SK-N-SH (cell line): ENCODE results near the gene TET2. TPM values are rescaled to one million over a fixed set of nuclear protein-coding genes. Genes with fewer than 3 reads are reported as not detected.

Experiments used
- CTCF ChIA-PET: fragments of 300-600, 350-600 bp; formaldehyde crosslinking; extraction: SDS; loops from one replicate; lab custom pipeline; 2021; lab: Yijun Ruan, JAX
- POLR2A ChIA-PET: fragments of 350-600 bp; sonication (Branson Sonifier 250); formaldehyde crosslinking; extraction: SDS; loops from one replicate; lab custom pipeline; 2020; ENCODE audit warnings: antibody characterized with exemption, inconsistent platforms; lab: Yijun Ruan, JAX
- DNase-seq: peaks from one replicate; pipeline ENCODE4 v3.0.0; 2012
- H2AFZ ChIP-seq: fragments of 200-600 bp; sonication (generic); 2 replicates; pipeline ENCODE4 v1.8.1; 2016; ENCODE audit warnings: antibody characterized with exemption, mild to moderate bottlenecking, low read depth
- H3F3A ChIP-seq: fragments of 200-600 bp; sonication (generic); replicated peaks from 2 replicates; pipeline ENCODE3; 2016; ENCODE audit warnings: antibody characterized with exemption, mild to moderate bottlenecking; ENCODE audit not compliant: insufficient read depth
- H3K27ac ChIP-seq, 2 experiments: fragments of 200-500 bp in 1 of 2; fragments of 200-600 bp in 1 of 2; sonication (Bioruptor generic) in 1 of 2; sonication (generic), shearing (Covaris generic) in 1 of 2; 2 replicates each; pipeline versions ENCODE4 v1.5.1 to v1.6.1; 2014 to 2016; ENCODE audit warnings: low read depth in 2 of 2, inconsistent platforms in 1 of 2, low read length in 1 of 2, mild to moderate bottlenecking in 1 of 2, mixed read lengths in 1 of 2
- H3K27me3 ChIP-seq: fragments of 200-600 bp; sonication (generic), shearing (Covaris generic); 2 replicates; pipeline ENCODE4 v1.6.1; 2016; ENCODE audit warnings: mixed run types; ENCODE audit not compliant: insufficient read depth
- H3K36me3 ChIP-seq, 2 experiments: fragments of 200-500 bp in 1 of 2; fragments of 200-600 bp in 1 of 2; sonication (Bioruptor generic) in 1 of 2; sonication (generic) in 1 of 2; replicated peaks in 1 of 2; 2 replicates each; pipeline versions ENCODE3 to v1.5.1; 2014 to 2016; ENCODE audit warnings: low read length in 1 of 2, mild to moderate bottlenecking in 1 of 2; ENCODE audit not compliant: insufficient read depth in 2 of 2, control insufficient read depth in 1 of 2
- H3K4me1 ChIP-seq, 2 experiments: fragments of 200-500 bp in 1 of 2; fragments of 200-600 bp in 1 of 2; sonication (Bioruptor generic) in 1 of 2; sonication (generic), shearing (Covaris generic) in 1 of 2; 2 replicates each; pipeline versions ENCODE4 v1.5.1 to v1.6.1; 2014 to 2016; ENCODE audit warnings: low read depth in 1 of 2, low read length in 1 of 2, mixed run types in 1 of 2; ENCODE audit not compliant: insufficient read depth in 2 of 2, control insufficient read depth in 1 of 2
- H3K4me2 ChIP-seq: fragments of 200-600 bp; sonication (generic), shearing (Covaris generic); 2 replicates; pipeline ENCODE4 v1.6.1; 2017; ENCODE audit warnings: mixed run types
- H3K4me3 ChIP-seq, 2 experiments: fragments of 200-500 bp in 1 of 2; fragments of 200-600 bp in 1 of 2; sonication (Bioruptor generic) in 1 of 2; sonication (generic), shearing (Covaris generic) in 1 of 2; 2 replicates each; pipeline versions ENCODE4 v1.5.1 to v1.8.1; 2014 to 2016; ENCODE audit warnings: low read depth in 2 of 2, inconsistent platforms in 1 of 2, low read length in 1 of 2, mild to moderate bottlenecking in 1 of 2, mixed read lengths in 1 of 2, moderate library complexity in 1 of 2
- H3K79me2 ChIP-seq: fragments of 200-600 bp; sonication (generic); 2 replicates; pipeline ENCODE4 v1.8.1; 2017; ENCODE audit warnings: mild to moderate bottlenecking; ENCODE audit not compliant: insufficient read depth
- H3K9ac ChIP-seq: fragments of 200-600 bp; sonication (generic); 2 replicates; pipeline ENCODE4 v1.6.1; 2017; ENCODE audit warnings: mixed run types
- H3K9me2 ChIP-seq: fragments of 200-600 bp; sonication (generic); 2 replicates; pipeline ENCODE4 v1.6.1; 2017; ENCODE audit warnings: mixed run types
- H3K9me3 ChIP-seq: fragments of 200-600 bp; sonication (generic); 2 replicates; pipeline ENCODE4 v1.6.1; 2017; ENCODE audit warnings: mixed run types, mild to moderate bottlenecking, moderate library complexity
- H4K20me1 ChIP-seq: fragments of 200-600 bp; sonication (generic); 2 replicates; pipeline ENCODE4 v1.6.1; 2017; ENCODE audit warnings: mild to moderate bottlenecking, mixed run types; ENCODE audit not compliant: insufficient read depth
- CHD2 ChIP-seq: fragments of 150-350 bp; IDR thresholded peaks from 2 replicates; pipeline ENCODE4 v1.6.1; 2018; ENCODE audit warnings: low read length; ENCODE audit not compliant: partially characterized antibody
- EP300 ChIP-seq, 2 experiments: IDR thresholded peaks; 2 replicates each; pipeline versions ENCODE4 v1.4.0 to v1.6.1; 2012; ENCODE audit warnings: borderline replicate concordance in 1 of 2, low read depth in 1 of 2, low read length in 1 of 2
- EZH2phosphoT487 ChIP-seq: fragments of 200-600 bp; sonication (generic); IDR thresholded peaks from 2 replicates; pipeline ENCODE4 v1.6.1; 2017; ENCODE audit warnings: low read depth, mixed run types, mild to moderate bottlenecking, antibody characterized with exemption, moderate library complexity, borderline replicate concordance
- FOSL2 ChIP-seq: IDR thresholded peaks from 2 replicates; pipeline ENCODE4 v1.4.0; 2012; ENCODE audit warnings: low read depth, mild to moderate bottlenecking, moderate library complexity, borderline replicate concordance
- FOXJ3 ChIP-seq: sonication (generic); formaldehyde crosslinking; IDR thresholded peaks from 2 replicates; pipeline ENCODE4 v1.5.1; 2020; ENCODE audit warnings: mild to moderate bottlenecking, missing genetic modification reagents
- FOXM1 ChIP-seq: IDR thresholded peaks from 2 replicates; pipeline ENCODE4 v1.4.0; 2012; ENCODE audit warnings: low read depth, mild to moderate bottlenecking
- GABPA ChIP-seq: IDR thresholded peaks from 2 replicates; pipeline ENCODE4 v1.4.0; 2012; ENCODE audit warnings: low read depth, mild to moderate bottlenecking
- GATA2 ChIP-seq: sonication (generic); formaldehyde crosslinking; IDR thresholded peaks from 2 replicates; pipeline ENCODE4 v1.5.0; 2020; ENCODE audit warnings: mild to moderate bottlenecking, missing genetic modification reagents
- JUND ChIP-seq: IDR thresholded peaks from 2 replicates; pipeline ENCODE4 v1.4.0; 2012
- MEF2A ChIP-seq: IDR thresholded peaks from 2 replicates; pipeline ENCODE4 v1.4.0; 2012; ENCODE audit warnings: low read depth, borderline replicate concordance
- MXI1 ChIP-seq: IDR thresholded peaks from 2 replicates; pipeline ENCODE4 v1.6.1; 2012; ENCODE audit warnings: mild to moderate bottlenecking, low read depth, low read length, improper control_type of control experiment
- NFIC ChIP-seq: IDR thresholded peaks from 2 replicates; pipeline ENCODE4 v1.4.0; 2012; ENCODE audit warnings: borderline replicate concordance
- NRF1 ChIP-seq: IDR thresholded peaks from 2 replicates; pipeline ENCODE4 v1.6.1; 2012; ENCODE audit warnings: low read depth, mild to moderate bottlenecking, low read length
- POLR2AphosphoS5 ChIP-seq: IDR thresholded peaks from 2 replicates; pipeline ENCODE4 v1.6.1; 2012; ENCODE audit warnings: low read depth, low read length
- RAD21 ChIP-seq: IDR thresholded peaks from 2 replicates; pipeline ENCODE4 v1.6.1; 2012; ENCODE audit warnings: mild to moderate bottlenecking, low read length
- RCOR1 ChIP-seq: fragments of 150-350 bp; IDR thresholded peaks from 2 replicates; pipeline ENCODE4 v1.6.1; 2017; ENCODE audit warnings: antibody characterized with exemption, low read length
- REST ChIP-seq: IDR thresholded peaks from 2 replicates; pipeline ENCODE4 v1.6.1; 2012; ENCODE audit warnings: mild to moderate bottlenecking, low read depth, low read length, moderate library complexity
- RFX5 ChIP-seq: IDR thresholded peaks from 2 replicates; pipeline ENCODE4 v1.6.1; 2012; ENCODE audit warnings: mild to moderate bottlenecking, improper control_type of control experiment, low read length
- RXRA ChIP-seq: IDR thresholded peaks from 2 replicates; pipeline ENCODE4 v1.4.0; 2012; ENCODE audit warnings: low read depth, mild to moderate bottlenecking, borderline replicate concordance
- SIN3A ChIP-seq: IDR thresholded peaks from 2 replicates; pipeline ENCODE4 v1.6.1; 2012; ENCODE audit warnings: low read depth, mild to moderate bottlenecking, low read length, moderate library complexity, borderline replicate concordance
- SMC3 ChIP-seq: IDR thresholded peaks from 2 replicates; pipeline ENCODE4 v1.6.1; 2012; ENCODE audit warnings: low read depth, low read length, improper control_type of control experiment
- TAF1 ChIP-seq: IDR thresholded peaks from 2 replicates; pipeline ENCODE4 v1.6.1; 2012; ENCODE audit warnings: low read depth, mild to moderate bottlenecking, low read length, moderate library complexity, borderline replicate concordance
- TCF12 ChIP-seq: IDR thresholded peaks from 2 replicates; pipeline ENCODE4 v1.4.0; 2012
- TEAD4 ChIP-seq: IDR thresholded peaks from 2 replicates; pipeline ENCODE4 v1.4.0; 2012; ENCODE audit warnings: mild to moderate bottlenecking, borderline replicate concordance; ENCODE audit not compliant: insufficient read depth
- USF1 ChIP-seq: IDR thresholded peaks from 2 replicates; pipeline ENCODE4 v1.4.0; 2012; ENCODE audit warnings: low read depth, borderline replicate concordance
- YY1 ChIP-seq: IDR thresholded peaks from 2 replicates; pipeline ENCODE4 v1.4.0; 2012; ENCODE audit warnings: low read depth, mild to moderate bottlenecking
- WGBS: methylation state at CpG from one replicate; pipeline ENCODE4 v1.1.6; 2017; ENCODE audit warnings: low lambda C conversion rate; 5-methylcytosine and 5-hydroxymethylcytosine counted together
- polyA plus RNA-seq, 3 experiments: library from polyadenylated mRNA; depleted of rRNA; stranded (reverse); fragments of >200 nt; gene quantifications; 2 replicates each; pipeline ENCODE4 v1.2.3, GENCODE V29; 2012
- TF ChIP-seq, protein P1 (sequence below): fragments of 150-350 bp; IDR thresholded peaks from 2 replicates; pipeline ENCODE4 v1.6.1; 2017; ENCODE audit warnings: antibody characterized with exemption, low read length, low read depth, borderline replicate concordance
- TF ChIP-seq, protein P2 (sequence below): fragments of 150-350 bp; IDR thresholded peaks from 2 replicates; pipeline ENCODE4 v1.6.1; 2016; ENCODE audit warnings: mild to moderate bottlenecking, low read depth, low read length

The TET2 gene
- polyA plus RNA-seq, 1 of the 3 experiments (the other 2 are of a cell fraction) = 3.5 TPM

GRCh38 chr4:105108971-105109370, 37.7 kb upstream of the TET2 start (continued):
- TF ChIP-seq FOXM1 (no peak), TCF12 (no peak), RAD21 (no peak), FOSL2 (no peak), EZH2phosphoT487 (no peak), FOXJ3 (no peak)

DNA sequence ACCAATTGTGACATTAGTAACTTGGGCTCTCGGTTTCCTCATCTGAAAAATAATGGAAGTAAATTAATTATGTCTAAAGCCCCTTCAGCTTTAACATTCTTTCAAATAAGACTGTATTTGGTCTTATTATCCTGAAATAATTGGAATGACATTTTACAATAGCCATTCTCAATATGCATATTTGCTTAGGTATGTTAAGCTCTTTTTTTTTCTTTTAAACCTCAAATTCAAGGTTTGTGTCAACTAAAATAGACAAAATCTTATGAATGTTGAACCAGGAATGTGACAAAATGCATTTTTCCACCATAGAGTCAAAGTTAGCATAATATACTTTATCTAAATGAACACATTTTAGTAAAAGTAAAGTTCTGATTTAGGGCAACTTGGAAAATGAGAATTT, 34.4 kb upstream of the TET2 start:
- Histone ChIP-seq H3K9me2 (no peaks in the 10 kb centered on the region), H3K36me3 (no peaks in the 10 kb centered on the region), H3K4me2 (no peak overlapping the region), H4K20me1 (no peaks in the 10 kb centered on the region), H3K4me3 (no peak overlapping the region), H3F3A (no peaks in the 10 kb centered on the region), H3K4me1 (no peaks in the 10 kb centered on the region; a peak in 1 of 4 replicates), H3K9me3 (no peaks in the 10 kb centered on the region), H3K9ac (no peak overlapping the region), H3K27ac (peak overlapping the region in 1 of 2 experiments; percentile 73; a peak in 1 of 4 replicates), H2AFZ (no peak overlapping the region), H3K27me3 (no peaks in the 10 kb centered on the region), H3K79me2 (no peaks in the 10 kb centered on the region)
- ChIA-PET CTCF (no interaction called here), POLR2A (no interaction called here)
- 61% methylated on average over 1 of the region's 1 CpG for WGBS
- no peak for DNase-seq
- TF ChIP-seq USF1 (no peak), RAD21 (no peak), RXRA (no peak), POLR2AphosphoS5 (peak; percentile 45; the same call in 1 of the 2 replicates), MEF2A (peak; percentile 43; the same call in 1 of the 2 replicates), SIN3A (no peak), RCOR1 (no peak), TAF1 (no peak), GATA2 (CRISPR knock-in tag) (no peak), FOXJ3 (no peak), EP300 (IDR thresholded peaks at IDR 0.05; ENCODE audit: borderline replicate concordance in 1 of 2, low read depth in 1 of 2, low read length in 1 of 2) (peak; percentile 9 to 65; a peak in 3 of 4 replicates), GABPA (no peak), REST (no peak), TEAD4 (peak; percentile 61; the same call in 1 of the 2 replicates), RFX5 (no peak), FOXM1 (no peak), MXI1 (no peak), JUND (peak; percentile 54), EZH2phosphoT487 (no peak), SMC3 (no peak), TCF12 (peak; percentile 90), NFIC (peak; percentile 33; the same call in 1 of the 2 replicates), CHD2 (no peak), NRF1 (no peak), YY1 (no peak)
- TF ChIP-seq, protein P1, sequence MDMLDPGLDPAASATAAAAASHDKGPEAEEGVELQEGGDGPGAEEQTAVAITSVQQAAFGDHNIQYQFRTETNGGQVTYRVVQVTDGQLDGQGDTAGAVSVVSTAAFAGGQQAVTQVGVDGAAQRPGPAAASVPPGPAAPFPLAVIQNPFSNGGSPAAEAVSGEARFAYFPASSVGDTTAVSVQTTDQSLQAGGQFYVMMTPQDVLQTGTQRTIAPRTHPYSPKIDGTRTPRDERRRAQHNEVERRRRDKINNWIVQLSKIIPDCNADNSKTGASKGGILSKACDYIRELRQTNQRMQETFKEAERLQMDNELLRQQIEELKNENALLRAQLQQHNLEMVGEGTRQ = no peak
- TF ChIP-seq, protein P2, sequence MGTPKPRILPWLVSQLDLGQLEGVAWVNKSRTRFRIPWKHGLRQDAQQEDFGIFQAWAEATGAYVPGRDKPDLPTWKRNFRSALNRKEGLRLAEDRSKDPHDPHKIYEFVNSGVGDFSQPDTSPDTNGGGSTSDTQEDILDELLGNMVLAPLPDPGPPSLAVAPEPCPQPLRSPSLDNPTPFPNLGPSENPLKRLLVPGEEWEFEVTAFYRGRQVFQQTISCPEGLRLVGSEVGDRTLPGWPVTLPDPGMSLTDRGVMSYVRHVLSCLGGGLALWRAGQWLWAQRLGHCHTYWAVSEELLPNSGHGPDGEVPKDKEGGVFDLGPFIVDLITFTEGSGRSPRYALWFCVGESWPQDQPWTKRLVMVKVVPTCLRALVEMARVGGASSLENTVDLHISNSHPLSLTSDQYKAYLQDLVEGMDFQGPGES = no peak
